ENCODE measurements around the gene TARDBP. TPM values are rescaled to one million over a fixed set of nuclear protein-coding genes. Genes with fewer than 3 reads are reported as not detected.

TARDBP gene
- total and polyA plus RNA-seq, 7 donors, result 91.8 to 387 (median 132) TPM

DNA sequence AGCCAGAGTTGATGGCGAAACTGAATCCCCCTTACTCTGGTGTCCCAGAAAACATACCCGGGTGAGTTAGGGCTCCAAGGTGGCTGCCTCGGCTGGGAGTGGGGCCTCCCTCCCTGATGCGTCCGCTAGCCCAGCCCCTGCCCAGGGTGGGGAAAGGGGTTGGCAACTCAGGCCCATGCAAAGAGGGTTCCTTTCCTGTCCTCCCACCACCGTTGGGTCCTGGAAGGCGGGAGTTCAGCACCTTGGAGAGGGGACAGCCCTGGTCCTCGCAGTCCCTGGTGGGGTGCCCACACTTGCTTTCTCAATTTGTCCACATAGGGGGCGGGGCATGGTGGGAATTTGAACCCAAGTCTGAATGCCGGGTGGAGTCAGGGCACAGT, 41.3 kb downstream of the TARDBP start:
- peaks cover 4 to 37% of the 10 kb centered on the region in 2 donors for H3K36me3 ChIP-seq (ENCODE audit: insufficient read depth in 1 of 2, low read depth in 1 of 2)
- H3K27me3 ChIP-seq (ENCODE audit: insufficient read depth in 3 of 3, low read length in 2 of 3), result peaks cover 0 to 5% (median 0%) of the 10 kb centered on the region in 3 donors
- DNase-seq (peak in 1 of 2 donors; percentile 28), ATAC-seq (peak; percentile 26 to 49 (median 44))
- 50 to 52% (median 51%) methylated on average over 10 of the region's 10 CpGs for WGBS, 3 donors
- H3K27ac ChIP-seq, result no peak overlapping the region
- H3K4me3 ChIP-seq, result no peak overlapping the region
- TF ChIP-seq, protein P1, sequence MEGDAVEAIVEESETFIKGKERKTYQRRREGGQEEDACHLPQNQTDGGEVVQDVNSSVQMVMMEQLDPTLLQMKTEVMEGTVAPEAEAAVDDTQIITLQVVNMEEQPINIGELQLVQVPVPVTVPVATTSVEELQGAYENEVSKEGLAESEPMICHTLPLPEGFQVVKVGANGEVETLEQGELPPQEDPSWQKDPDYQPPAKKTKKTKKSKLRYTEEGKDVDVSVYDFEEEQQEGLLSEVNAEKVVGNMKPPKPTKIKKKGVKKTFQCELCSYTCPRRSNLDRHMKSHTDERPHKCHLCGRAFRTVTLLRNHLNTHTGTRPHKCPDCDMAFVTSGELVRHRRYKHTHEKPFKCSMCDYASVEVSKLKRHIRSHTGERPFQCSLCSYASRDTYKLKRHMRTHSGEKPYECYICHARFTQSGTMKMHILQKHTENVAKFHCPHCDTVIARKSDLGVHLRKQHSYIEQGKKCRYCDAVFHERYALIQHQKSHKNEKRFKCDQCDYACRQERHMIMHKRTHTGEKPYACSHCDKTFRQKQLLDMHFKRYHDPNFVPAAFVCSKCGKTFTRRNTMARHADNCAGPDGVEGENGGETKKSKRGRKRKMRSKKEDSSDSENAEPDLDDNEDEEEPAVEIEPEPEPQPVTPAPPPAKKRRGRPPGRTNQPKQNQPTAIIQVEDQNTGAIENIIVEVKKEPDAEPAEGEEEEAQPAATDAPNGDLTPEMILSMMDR (IDR thresholded peaks at IDR 0.05), result no peak
- H3K9me3 ChIP-seq, result no peaks in the 10 kb centered on the region
- H3K4me1 ChIP-seq, result peaks cover 3% of the 10 kb centered on the region
- intact Hi-C loops (cut with DNase I), result no loop called here

DNA sequence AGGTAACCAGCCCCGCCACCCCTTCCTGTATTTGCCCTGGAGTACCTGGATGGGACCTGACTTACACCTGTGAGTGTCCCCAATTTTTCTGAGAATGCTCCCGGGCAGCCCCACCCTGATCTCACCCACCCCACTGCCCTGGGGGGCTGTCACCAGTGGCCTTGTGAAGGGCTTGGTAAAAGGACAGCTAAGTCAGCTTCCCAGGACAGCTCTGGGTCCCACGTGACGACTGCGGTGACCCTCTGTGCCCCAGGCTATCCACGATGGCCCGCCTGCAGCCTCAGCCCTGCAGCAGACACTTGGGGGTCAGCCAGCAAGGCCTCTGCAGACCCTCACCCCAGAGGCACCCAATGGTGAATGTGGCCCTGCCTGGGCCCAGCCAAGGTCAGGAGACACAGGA, 41.7 kb downstream of the TARDBP start:
- intact Hi-C loops (cut with DNase I), result no loop called here
- Histone ChIP-seq H3K27me3 (ENCODE audit: insufficient read depth in 3 of 3, low read length in 2 of 3) (peaks cover 0 to 5% (median 0%) of the 10 kb centered on the region in 3 donors), H3K4me1 (peaks cover 7% of the 10 kb centered on the region), H3K27ac (no peak overlapping the region), H3K9me3 (no peaks in the 10 kb centered on the region), H3K36me3 (ENCODE audit: insufficient read depth in 1 of 2, low read depth in 1 of 2) (peaks cover 4 to 37% of the 10 kb centered on the region in 2 donors), H3K4me3 (no peak overlapping the region)
- TF ChIP-seq, protein P1 (IDR thresholded peaks at IDR 0.05), result no peak
- WGBS, 3 donors, result 81 to 86% (median 85%) methylated on average over 7 of the region's 7 CpGs
- ATAC-seq, result peak in 2 of 4 donors; percentile 5 to 10
- no peak for DNase-seq

DNA sequence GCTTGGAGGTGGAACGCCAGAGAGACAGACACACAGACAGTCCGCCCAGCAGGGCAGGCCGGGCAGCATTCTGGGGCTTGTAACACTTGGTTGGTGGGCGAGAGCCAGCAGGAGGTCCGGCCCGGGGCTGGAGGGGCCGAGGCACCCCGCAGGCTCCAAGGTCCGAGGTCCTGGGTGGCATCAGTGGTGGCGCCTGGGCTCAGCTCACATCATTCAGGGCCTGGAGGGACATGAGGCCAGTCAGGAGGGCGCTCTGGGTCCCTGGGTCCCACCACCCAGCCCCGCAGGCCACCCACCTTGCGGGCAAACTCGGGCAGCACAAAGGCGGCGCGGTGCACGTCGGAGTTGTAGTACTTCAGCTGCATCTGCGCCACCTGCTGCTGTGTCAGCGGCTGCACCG, 42.2 kb downstream of the TARDBP start:
- Histone ChIP-seq H3K4me1 (peaks cover 7% of the 10 kb centered on the region), H3K4me3 (no peak overlapping the region), H3K27me3 (ENCODE audit: insufficient read depth in 3 of 3, low read length in 2 of 3) (peaks cover 0 to 5% (median 0%) of the 10 kb centered on the region in 3 donors), H3K27ac (no peak overlapping the region), H3K9me3 (no peaks in the 10 kb centered on the region), H3K36me3 (ENCODE audit: insufficient read depth in 1 of 2, low read depth in 1 of 2) (peaks cover 4 to 37% of the 10 kb centered on the region in 2 donors)
- 83 to 85% (median 84%) methylated on average over 21 to 22 of the region's 22 CpGs for WGBS, 3 donors
- intact Hi-C loops (cut with DNase I), result no loop called here
- DNase-seq, result no peak
- TF ChIP-seq, protein P1 (IDR thresholded peaks at IDR 0.05), result no peak
- ATAC-seq, result no peak

DNA sequence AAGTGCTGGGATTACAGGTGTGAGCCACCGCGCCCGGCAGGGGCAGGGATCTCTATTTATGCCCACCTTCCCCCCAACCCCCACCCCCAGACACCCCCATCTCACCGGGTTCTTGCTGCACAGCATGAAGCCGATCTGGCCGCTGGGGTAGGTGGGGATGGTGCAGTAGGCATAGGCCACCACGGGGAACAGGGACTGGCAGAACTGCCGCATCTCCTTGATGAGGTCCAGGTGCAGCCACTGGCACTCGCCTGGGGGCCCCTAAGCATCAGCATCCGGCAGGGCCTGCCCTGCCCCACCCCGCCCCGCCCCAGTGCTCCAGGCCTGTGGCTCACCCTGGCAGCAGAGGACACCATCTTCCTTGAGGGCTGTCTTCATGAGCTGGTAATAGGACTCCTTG, 43.2 kb downstream of the TARDBP start:
- ATAC-seq (no peak), DNase-seq (peak in 1 of 2 donors; percentile 27)
- Histone ChIP-seq H3K4me3 (no peak overlapping the region), H3K4me1 (peaks cover 8% of the 10 kb centered on the region), H3K27me3 (ENCODE audit: insufficient read depth in 3 of 3, low read length in 2 of 3) (peaks cover 0 to 5% (median 0%) of the 10 kb centered on the region in 3 donors), H3K36me3 (ENCODE audit: insufficient read depth in 1 of 2, low read depth in 1 of 2) (peaks cover 4 to 37% of the 10 kb centered on the region in 2 donors), H3K27ac (no peak overlapping the region), H3K9me3 (no peaks in the 10 kb centered on the region)
- intact Hi-C loops (cut with DNase I), result no loop called here
- TF ChIP-seq, protein P1 (IDR thresholded peaks at IDR 0.05), result no peak
- WGBS, 3 donors, result 88 to 94% (median 90%) methylated on average over 11 to 12 of the region's 12 CpGs

DNA sequence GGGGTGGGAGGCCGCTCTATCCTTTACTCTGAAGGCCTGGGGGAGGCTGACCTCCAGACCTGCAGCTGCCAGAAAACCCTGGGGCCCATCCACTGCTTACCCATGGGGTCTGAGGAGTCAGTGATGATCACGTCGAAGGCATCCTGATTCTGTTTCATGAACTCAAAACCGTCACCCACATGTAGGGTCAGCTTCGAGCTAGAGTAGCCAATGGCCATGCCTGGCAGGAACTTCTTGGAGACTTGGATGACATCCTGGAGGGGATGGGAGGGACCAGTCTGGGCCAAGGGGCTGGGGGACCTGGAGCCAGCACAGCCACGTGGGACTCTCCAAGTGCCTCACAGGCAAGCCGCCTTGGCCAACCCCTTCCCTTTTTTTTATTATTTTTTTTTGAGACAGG, 44.0 kb downstream of the TARDBP start:
- TF ChIP-seq, protein P1 (IDR thresholded peaks at IDR 0.05), result no peak
- WGBS, 3 donors, result 79 to 87% (median 80%) methylated on average over 7 of the region's 7 CpGs
- Histone ChIP-seq H3K27ac (no peak overlapping the region), H3K36me3 (ENCODE audit: insufficient read depth in 1 of 2, low read depth in 1 of 2) (peaks cover 4 to 37% of the 10 kb centered on the region in 2 donors), H3K9me3 (no peaks in the 10 kb centered on the region), H3K4me3 (no peak overlapping the region), H3K4me1 (peaks cover 12% of the 10 kb centered on the region), H3K27me3 (ENCODE audit: insufficient read depth in 3 of 3, low read length in 2 of 3) (peaks cover 0 to 5% (median 0%) of the 10 kb centered on the region in 3 donors)
- DNase-seq, result peak in 1 of 2 donors; percentile 19
- ATAC-seq, result no peak
- intact Hi-C loops (cut with DNase I), result no loop called here
